ENCODE measurements around the gene SUMF1.

SUMF1 gene

DNA sequence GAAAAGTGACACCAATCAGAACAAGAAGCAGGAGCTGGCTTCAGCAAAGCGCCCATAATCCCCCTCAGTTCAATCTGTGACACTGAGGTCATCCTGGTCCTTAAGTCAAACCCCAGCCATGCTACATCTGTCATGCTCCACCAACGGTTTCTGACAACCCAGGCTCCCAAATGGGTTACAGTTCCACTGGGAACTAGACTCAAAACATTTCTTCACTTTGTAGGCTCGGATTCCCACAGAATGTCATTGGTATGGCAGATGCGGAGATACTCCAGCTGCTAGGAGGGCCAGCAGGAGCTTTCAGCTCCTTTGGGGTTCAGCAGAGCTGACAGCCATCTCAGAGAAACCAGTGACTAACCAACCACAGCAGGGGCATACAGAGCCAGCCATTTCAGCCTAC, 48.9 kb downstream of the SUMF1 start:
- H3K4me1 ChIP-seq (ENCODE audit: control insufficient read depth, insufficient read depth, low read length), result no peaks in the 10 kb centered on the region
- no peaks in the 10 kb centered on the region for H3K9me3 ChIP-seq (ENCODE audit: control insufficient read depth, insufficient read depth, low read length)
- no peak overlapping the region for H3K4me3 ChIP-seq (ENCODE audit: low read depth, low read length)
- H3K27me3 ChIP-seq (ENCODE audit: control insufficient read depth, insufficient read depth, low read length), result no peaks in the 10 kb centered on the region
- H3K36me3 ChIP-seq (ENCODE audit: control insufficient read depth, insufficient read depth, low read length), result no peaks in the 10 kb centered on the region
- no peak overlapping the region for H3K9ac ChIP-seq (ENCODE audit: low read depth, low read length)

DNA sequence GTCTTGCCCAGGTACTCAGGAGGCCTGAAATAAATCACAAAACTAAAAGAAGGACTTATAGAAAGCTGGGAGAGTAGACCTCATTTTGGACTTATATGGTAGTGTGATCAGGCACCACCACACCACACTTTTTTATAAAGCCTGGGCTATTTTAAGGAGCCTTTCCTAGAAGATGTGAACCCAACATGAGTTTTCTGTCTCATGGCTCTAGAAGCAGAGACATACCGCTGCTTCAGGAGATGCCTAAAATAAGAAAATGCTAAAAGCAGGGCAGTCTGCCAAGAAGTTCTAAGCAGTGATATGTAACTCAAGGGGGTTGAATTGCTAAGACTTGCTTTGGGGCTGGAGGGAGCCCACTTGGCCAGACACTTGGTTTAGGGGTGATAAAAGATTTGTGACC, 49.6 kb downstream of the SUMF1 start:
- Histone ChIP-seq H3K9ac (ENCODE audit: low read depth, low read length) (no peak overlapping the region), H3K4me3 (ENCODE audit: low read depth, low read length) (no peak overlapping the region), H3K9me3 (ENCODE audit: control insufficient read depth, insufficient read depth, low read length) (no peaks in the 10 kb centered on the region), H3K4me1 (ENCODE audit: control insufficient read depth, insufficient read depth, low read length) (no peaks in the 10 kb centered on the region), H3K27me3 (ENCODE audit: control insufficient read depth, insufficient read depth, low read length) (no peaks in the 10 kb centered on the region), H3K36me3 (ENCODE audit: control insufficient read depth, insufficient read depth, low read length) (no peaks in the 10 kb centered on the region)

DNA sequence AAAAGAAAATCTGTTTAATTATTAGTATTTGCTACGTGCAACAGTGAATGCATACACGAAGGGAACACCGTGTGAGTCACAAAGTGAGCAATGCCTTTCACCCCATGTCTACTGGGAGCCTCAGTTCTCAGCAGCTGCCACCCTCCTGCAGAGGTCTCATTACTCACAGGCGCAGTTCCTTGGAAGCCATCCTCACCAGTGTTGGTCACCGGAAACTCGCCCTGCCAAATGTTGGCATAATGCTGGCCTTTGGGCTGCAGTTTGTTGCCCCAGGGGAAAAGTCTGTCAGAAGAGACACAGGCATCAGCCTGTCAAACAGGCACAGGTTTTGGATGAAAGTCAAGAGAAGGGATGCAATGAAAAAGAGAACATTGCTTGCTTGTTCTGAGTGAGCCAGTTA, 50.1 kb downstream of the SUMF1 start:
- no peaks in the 10 kb centered on the region for H3K36me3 ChIP-seq (ENCODE audit: control insufficient read depth, insufficient read depth, low read length)
- no peaks in the 10 kb centered on the region for H3K4me1 ChIP-seq (ENCODE audit: control insufficient read depth, insufficient read depth, low read length)
- H3K9ac ChIP-seq (ENCODE audit: low read depth, low read length), result no peak overlapping the region
- no peak overlapping the region for H3K4me3 ChIP-seq (ENCODE audit: low read depth, low read length)
- no peaks in the 10 kb centered on the region for H3K9me3 ChIP-seq (ENCODE audit: control insufficient read depth, insufficient read depth, low read length)
- no peaks in the 10 kb centered on the region for H3K27me3 ChIP-seq (ENCODE audit: control insufficient read depth, insufficient read depth, low read length)

DNA sequence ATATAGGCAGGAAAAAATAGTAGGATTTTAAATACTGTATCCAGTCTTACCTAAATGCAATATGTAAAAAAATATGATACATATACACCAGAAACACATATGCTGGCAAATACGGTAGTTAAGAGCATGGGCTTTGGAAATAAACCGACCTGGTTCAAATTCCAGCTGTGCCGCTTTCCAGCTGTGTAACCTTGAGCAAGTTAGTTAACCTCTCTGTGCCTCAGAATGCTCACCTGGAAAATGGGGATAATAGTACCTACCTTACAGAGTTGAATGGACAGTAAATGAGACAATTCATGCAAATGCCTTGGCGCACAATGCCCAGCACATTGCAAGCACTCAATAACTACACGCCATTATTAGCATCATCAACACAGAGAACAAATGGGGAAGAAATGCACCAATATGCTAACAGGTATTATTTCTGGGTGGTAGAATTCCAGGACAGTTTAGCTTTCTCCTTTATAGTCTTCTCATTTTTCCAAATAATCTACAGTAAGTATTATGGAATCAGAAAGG, 50.6 kb downstream of the SUMF1 start:
- Histone ChIP-seq H3K4me3 (ENCODE audit: low read depth, low read length) (no peak overlapping the region), H3K9ac (ENCODE audit: low read depth, low read length) (no peak overlapping the region), H3K36me3 (ENCODE audit: control insufficient read depth, insufficient read depth, low read length) (no peaks in the 10 kb centered on the region), H3K4me1 (ENCODE audit: control insufficient read depth, insufficient read depth, low read length) (no peaks in the 10 kb centered on the region), H3K27me3 (ENCODE audit: control insufficient read depth, insufficient read depth, low read length) (no peaks in the 10 kb centered on the region), H3K9me3 (ENCODE audit: control insufficient read depth, insufficient read depth, low read length) (no peaks in the 10 kb centered on the region)

DNA sequence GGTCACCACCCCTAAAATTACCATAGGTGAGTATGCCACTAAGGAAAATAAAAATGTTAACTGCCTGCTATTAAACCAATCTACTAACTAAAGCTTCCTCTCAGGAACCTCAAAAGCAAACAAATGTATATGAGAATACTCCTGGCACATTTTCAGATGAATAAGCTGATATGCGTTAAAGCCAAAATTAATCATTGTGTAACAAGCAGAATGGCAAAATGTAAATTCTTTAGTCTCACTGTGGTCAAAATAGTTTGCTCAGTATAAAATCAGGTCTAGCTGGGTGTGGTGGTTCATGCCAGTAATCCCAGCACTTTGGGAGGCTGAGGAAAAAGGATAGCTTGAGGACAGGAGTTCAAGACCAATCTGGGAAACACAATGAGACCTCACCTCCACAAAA, 53.6 kb downstream of the SUMF1 start:
- H3K9me3 ChIP-seq (ENCODE audit: control insufficient read depth, insufficient read depth, low read length), result no peaks in the 10 kb centered on the region
- H3K4me3 ChIP-seq (ENCODE audit: low read depth, low read length), result no peak overlapping the region
- no peak overlapping the region for H3K9ac ChIP-seq (ENCODE audit: low read depth, low read length)
- H3K4me1 ChIP-seq (ENCODE audit: control insufficient read depth, insufficient read depth, low read length), result no peaks in the 10 kb centered on the region
- H3K27me3 ChIP-seq (ENCODE audit: control insufficient read depth, insufficient read depth, low read length), result no peaks in the 10 kb centered on the region
- no peaks in the 10 kb centered on the region for H3K36me3 ChIP-seq (ENCODE audit: control insufficient read depth, insufficient read depth, low read length)

DNA sequence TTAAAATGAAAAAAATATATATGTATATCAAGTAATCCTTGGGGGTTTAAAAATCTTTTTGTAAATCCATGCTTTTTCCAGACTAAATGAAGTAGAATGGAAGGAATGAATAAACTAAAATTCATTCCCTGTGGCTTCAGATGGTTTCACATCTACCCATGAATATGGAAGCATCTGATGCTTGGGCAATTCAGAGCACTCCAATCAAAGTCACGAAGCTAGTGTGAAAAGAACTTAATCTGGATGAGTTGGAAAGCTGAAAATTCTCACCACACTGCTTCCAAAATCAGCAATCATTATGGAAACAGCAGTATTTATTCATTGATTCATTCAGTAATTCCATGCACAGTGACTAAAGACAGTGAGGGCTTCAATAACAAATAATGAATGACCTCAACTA, 55.2 kb downstream of the SUMF1 start:
- Histone ChIP-seq H3K4me1 (ENCODE audit: control insufficient read depth, insufficient read depth, low read length) (no peaks in the 10 kb centered on the region), H3K36me3 (ENCODE audit: control insufficient read depth, insufficient read depth, low read length) (no peaks in the 10 kb centered on the region), H3K27me3 (ENCODE audit: control insufficient read depth, insufficient read depth, low read length) (no peaks in the 10 kb centered on the region), H3K9me3 (ENCODE audit: control insufficient read depth, insufficient read depth, low read length) (no peaks in the 10 kb centered on the region), H3K9ac (ENCODE audit: low read depth, low read length) (no peak overlapping the region), H3K4me3 (ENCODE audit: low read depth, low read length) (no peak overlapping the region)

DNA sequence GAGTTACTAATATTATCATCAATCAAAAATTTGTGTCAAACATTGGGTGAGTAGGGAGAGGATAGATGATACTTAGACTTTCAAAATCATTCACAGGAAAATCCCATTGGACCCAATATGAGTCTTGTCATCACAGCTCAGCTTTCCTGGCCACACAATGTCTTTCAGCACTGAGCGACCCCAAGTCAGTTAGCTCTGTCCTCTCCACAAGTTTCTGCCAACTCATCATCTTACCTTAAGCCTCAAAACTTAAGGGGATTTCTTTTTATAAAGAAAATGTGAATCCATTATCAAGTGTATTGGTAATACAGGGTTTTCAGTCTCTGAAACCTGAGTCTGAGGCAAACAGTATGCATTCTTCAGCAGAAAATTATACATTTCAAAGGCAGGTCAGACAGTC, 55.8 kb downstream of the SUMF1 start:
- Histone ChIP-seq H3K9ac (ENCODE audit: low read depth, low read length) (no peak overlapping the region), H3K27me3 (ENCODE audit: control insufficient read depth, insufficient read depth, low read length) (no peaks in the 10 kb centered on the region), H3K4me1 (ENCODE audit: control insufficient read depth, insufficient read depth, low read length) (no peaks in the 10 kb centered on the region), H3K9me3 (ENCODE audit: control insufficient read depth, insufficient read depth, low read length) (no peaks in the 10 kb centered on the region), H3K36me3 (ENCODE audit: control insufficient read depth, insufficient read depth, low read length) (no peaks in the 10 kb centered on the region), H3K4me3 (ENCODE audit: low read depth, low read length) (no peak overlapping the region)

DNA sequence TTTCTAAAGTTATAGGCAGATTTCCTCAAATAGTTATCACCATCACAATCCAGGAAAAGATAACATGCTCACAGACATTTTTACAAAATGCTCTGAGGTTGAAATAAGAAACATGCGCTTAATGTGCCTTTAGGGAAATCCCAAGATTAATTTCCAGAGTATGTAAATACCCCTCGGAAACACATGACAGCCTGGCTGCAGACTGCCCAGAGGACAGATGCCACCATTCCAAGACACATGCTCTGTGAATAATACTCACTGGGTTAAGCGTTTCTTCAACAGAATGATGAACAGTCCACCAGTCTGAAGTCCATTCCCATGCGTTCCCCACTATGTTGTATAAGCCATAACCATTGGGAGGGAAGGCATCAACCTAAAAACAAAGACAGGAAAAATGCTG, 56.5 kb downstream of the SUMF1 start:
- no peak overlapping the region for H3K9ac ChIP-seq (ENCODE audit: low read depth, low read length)
- no peaks in the 10 kb centered on the region for H3K27me3 ChIP-seq (ENCODE audit: control insufficient read depth, insufficient read depth, low read length)
- no peaks in the 10 kb centered on the region for H3K4me1 ChIP-seq (ENCODE audit: control insufficient read depth, insufficient read depth, low read length)

DNA sequence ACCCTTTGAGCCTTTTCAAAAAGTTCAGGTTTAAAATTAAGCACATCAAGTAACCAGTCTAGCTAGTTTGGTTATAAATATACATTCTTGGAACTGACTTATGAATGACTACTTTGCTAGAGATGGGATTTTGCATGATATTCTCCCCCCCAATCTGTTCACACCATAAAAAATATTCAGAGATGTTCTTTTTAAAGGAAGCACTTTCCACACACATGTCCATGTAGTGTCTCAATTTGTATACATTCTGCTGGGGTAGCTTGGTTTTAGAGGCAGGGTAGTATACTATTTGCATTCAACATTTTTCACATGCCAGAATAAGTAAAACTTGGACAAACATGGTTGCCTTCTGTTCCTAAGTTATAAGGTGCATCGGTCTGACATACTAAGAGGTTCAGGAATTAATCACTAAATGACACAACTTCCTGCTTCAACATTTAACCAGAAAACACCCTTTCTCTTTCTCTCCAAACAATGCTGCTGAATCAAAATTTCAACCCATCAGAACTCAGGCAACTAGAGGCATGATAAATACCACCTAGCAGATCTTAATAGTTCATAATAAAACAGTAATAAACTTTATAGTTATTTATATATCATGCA, 57.0 kb downstream of the SUMF1 start:
- Histone ChIP-seq H3K9ac (ENCODE audit: low read depth, low read length) (no peak overlapping the region), H3K4me1 (ENCODE audit: control insufficient read depth, insufficient read depth, low read length) (no peaks in the 10 kb centered on the region), H3K9me3 (ENCODE audit: control insufficient read depth, insufficient read depth, low read length) (no peaks in the 10 kb centered on the region), H3K4me3 (ENCODE audit: low read depth, low read length) (no peak overlapping the region), H3K27me3 (ENCODE audit: control insufficient read depth, insufficient read depth, low read length) (no peaks in the 10 kb centered on the region), H3K36me3 (ENCODE audit: control insufficient read depth, insufficient read depth, low read length) (no peaks in the 10 kb centered on the region)

More for the DNA sequence above, 56.5 kb downstream of the SUMF1 start:
- no peaks in the 10 kb centered on the region for H3K36me3 ChIP-seq (ENCODE audit: control insufficient read depth, insufficient read depth, low read length)
- H3K4me3 ChIP-seq (ENCODE audit: low read depth, low read length), result no peak overlapping the region
- no peaks in the 10 kb centered on the region for H3K9me3 ChIP-seq (ENCODE audit: control insufficient read depth, insufficient read depth, low read length)

DNA sequence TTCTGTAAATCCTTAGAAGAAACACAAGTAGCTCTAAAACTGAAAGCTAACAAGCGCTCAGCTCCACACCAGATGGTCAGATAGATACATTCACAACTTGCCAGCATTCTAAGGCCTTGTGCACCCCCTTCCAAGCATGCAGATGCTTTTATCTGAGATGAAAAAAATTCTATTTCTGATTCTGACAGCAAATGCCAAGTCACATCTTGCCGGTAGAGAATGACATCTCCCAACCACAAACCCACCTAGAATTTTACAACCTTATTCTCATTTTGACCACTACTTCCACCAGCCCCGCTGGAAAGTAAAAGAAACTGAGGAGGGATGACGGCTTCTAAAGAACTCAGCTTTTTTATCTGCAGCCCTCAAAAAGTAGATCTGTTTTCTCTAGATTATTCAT, 57.7 kb downstream of the SUMF1 start:
- Histone ChIP-seq H3K4me1 (ENCODE audit: control insufficient read depth, insufficient read depth, low read length) (no peaks in the 10 kb centered on the region), H3K36me3 (ENCODE audit: control insufficient read depth, insufficient read depth, low read length) (no peaks in the 10 kb centered on the region), H3K9me3 (ENCODE audit: control insufficient read depth, insufficient read depth, low read length) (no peaks in the 10 kb centered on the region), H3K4me3 (ENCODE audit: low read depth, low read length) (no peak overlapping the region), H3K9ac (ENCODE audit: low read depth, low read length) (no peak overlapping the region), H3K27me3 (ENCODE audit: control insufficient read depth, insufficient read depth, low read length) (no peaks in the 10 kb centered on the region)

DNA sequence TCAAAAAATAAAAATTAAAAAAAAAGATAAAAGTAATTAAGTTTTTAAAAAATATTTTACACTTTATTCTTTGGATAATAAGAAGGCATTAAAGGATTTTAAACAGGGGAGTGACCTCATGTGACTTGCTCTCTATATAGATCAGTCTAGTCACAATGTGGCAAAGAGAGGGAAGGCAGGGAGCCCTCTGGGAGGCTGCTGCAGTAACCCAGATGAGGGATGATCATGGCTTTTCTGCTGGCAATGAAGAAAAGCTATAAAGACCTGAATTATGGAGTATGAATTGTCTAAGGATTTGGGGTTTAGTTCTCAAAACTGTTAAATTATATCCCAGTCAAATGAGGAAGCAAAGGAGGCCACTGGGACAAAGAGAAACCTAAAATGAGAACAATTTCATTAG, 58.1 kb downstream of the SUMF1 start:
- H3K4me1 ChIP-seq (ENCODE audit: control insufficient read depth, insufficient read depth, low read length), result no peaks in the 10 kb centered on the region
- no peaks in the 10 kb centered on the region for H3K27me3 ChIP-seq (ENCODE audit: control insufficient read depth, insufficient read depth, low read length)
- H3K9me3 ChIP-seq (ENCODE audit: control insufficient read depth, insufficient read depth, low read length), result no peaks in the 10 kb centered on the region
- no peak overlapping the region for H3K9ac ChIP-seq (ENCODE audit: low read depth, low read length)
- H3K36me3 ChIP-seq (ENCODE audit: control insufficient read depth, insufficient read depth, low read length), result no peaks in the 10 kb centered on the region
- no peak overlapping the region for H3K4me3 ChIP-seq (ENCODE audit: low read depth, low read length)

DNA sequence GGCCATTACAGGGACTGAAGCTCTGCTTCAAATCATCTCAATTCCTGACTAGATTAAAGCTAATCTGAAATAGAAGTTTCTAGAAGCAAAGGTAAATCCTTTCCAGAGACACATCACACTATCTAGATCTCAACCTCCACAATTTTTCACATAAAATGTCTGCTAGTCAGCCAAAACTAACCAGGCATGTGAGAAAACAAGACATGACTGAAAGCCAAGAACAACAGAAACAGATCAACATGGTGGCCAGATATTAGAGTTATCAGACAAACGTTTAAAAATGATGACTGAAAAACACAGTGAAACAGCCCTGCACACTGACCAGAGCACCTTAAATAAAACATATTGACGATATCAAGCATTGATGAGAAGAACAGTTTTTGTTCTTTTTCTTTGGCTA, 59.1 kb downstream of the SUMF1 start:
- no peaks in the 10 kb centered on the region for H3K9me3 ChIP-seq (ENCODE audit: control insufficient read depth, insufficient read depth, low read length)
- no peak overlapping the region for H3K4me3 ChIP-seq (ENCODE audit: low read depth, low read length)
- no peaks in the 10 kb centered on the region for H3K36me3 ChIP-seq (ENCODE audit: control insufficient read depth, insufficient read depth, low read length)

More for the DNA sequence above, 59.1 kb downstream of the SUMF1 start:
- no peaks in the 10 kb centered on the region for H3K4me1 ChIP-seq (ENCODE audit: control insufficient read depth, insufficient read depth, low read length)
- H3K27me3 ChIP-seq (ENCODE audit: control insufficient read depth, insufficient read depth, low read length), result no peaks in the 10 kb centered on the region
- no peak overlapping the region for H3K9ac ChIP-seq (ENCODE audit: low read depth, low read length)

Data from iPS-15b (cell line).